Endothelial cell of umbilical vein (primary cell): Measurements from ENCODE around the gene NAP1L1. TPM values are rescaled to one million over a fixed set of nuclear protein-coding genes. Genes with fewer than 3 reads are reported as not detected.

Experiments used
- BruUV-seq: library from RNA; stranded (reverse); fragments of 400-500 nt; replicated peaks from 2 replicates; lab custom pipeline; 2021; lab: Mats Ljungman, UMichigan
- CTCF ChIA-PET: fragments of 300-600, 350-600 bp; sonication (Branson Sonifier 250); formaldehyde crosslinking; loops from one replicate; lab custom pipeline; 2021; ENCODE audit warnings: antibody characterized with exemption, inconsistent platforms; lab: Charles Lee
- POLR2A ChIA-PET: fragments of 300-600, 350-600 bp; sonication (Branson Sonifier 250); formaldehyde crosslinking; loops from one replicate; lab custom pipeline; 2021; ENCODE audit warnings: antibody characterized with exemption, inconsistent platforms; lab: Charles Lee
- DNase-seq: peaks from one replicate; pipeline ENCODE4 v3.0.0-alpha.2; 2011; ENCODE audit warnings: low read depth, low spot score
- FAIRE-seq: peaks from 2 replicates; lab custom pipeline; 2011; peaks lifted over from hg19 to GRCh38; lab: Jason Lieb, UNC
- H2AFZ ChIP-seq: 2 replicates; pipeline ENCODE4 v1.6.0; 2012; ENCODE audit warnings: low read depth, low read length, control low read depth, inconsistent platforms
- H3K27ac ChIP-seq: 2 replicates; pipeline ENCODE4 v1.5.1; 2011; ENCODE audit warnings: low read depth, mild to moderate bottlenecking, control low read depth, low read length, moderate library complexity; ENCODE audit not compliant: insufficient read depth
- H3K27me3 ChIP-seq, 2 experiments: 2 replicates each; pipeline versions ENCODE4 v1.6.0 to v1.6.1; 2011; ENCODE audit warnings: low read length in 2 of 2, mixed read lengths in 1 of 2; ENCODE audit not compliant: control insufficient read depth in 2 of 2, insufficient read depth in 2 of 2
- H3K36me3 ChIP-seq, 2 experiments: 2 replicates in 1 of 2; 3 replicates in 1 of 2; pipeline ENCODE4 v1.5.1; 2011; ENCODE audit warnings: low read length in 2 of 2, mild to moderate bottlenecking in 1 of 2, moderate library complexity in 1 of 2; ENCODE audit not compliant: control insufficient read depth in 2 of 2, insufficient read depth in 2 of 2; ENCODE audit errors: extremely low read depth in 1 of 2
- H3K4me1 ChIP-seq: 3 replicates; pipeline ENCODE4 v1.5.1; 2011; ENCODE audit warnings: mild to moderate bottlenecking, low read length; ENCODE audit not compliant: control insufficient read depth, insufficient read depth; ENCODE audit errors: extremely low read depth
- H3K4me2 ChIP-seq: 2 replicates; pipeline ENCODE4 v1.6.1; 2011; ENCODE audit warnings: low read length, control low read depth, mixed read lengths; ENCODE audit not compliant: insufficient read depth
- H3K4me3 ChIP-seq, 3 experiments: fragments of 200-600 bp in 1 of 3; sonication (generic), shearing (Covaris generic) in 1 of 3; replicated peaks in 1 of 3; 2 replicates each; pipeline ENCODE4 v1.5.1; 2011 to 2016; ENCODE audit warnings: control low read depth in 3 of 3, low read length in 3 of 3, mild to moderate bottlenecking in 2 of 3, inconsistent platforms in 1 of 3, low read depth in 1 of 3, moderate library complexity in 1 of 3; ENCODE audit not compliant: insufficient read depth in 1 of 3
- H3K79me2 ChIP-seq: 2 replicates; pipeline ENCODE4 v1.6.0; 2012; ENCODE audit warnings: low read length, inconsistent platforms; ENCODE audit not compliant: control insufficient read depth, insufficient read depth
- H3K9ac ChIP-seq: replicated peaks from 2 replicates; pipeline ENCODE3; 2011; ENCODE audit warnings: low read length, control low read depth; ENCODE audit not compliant: insufficient read depth; ENCODE audit errors: extremely low read depth
- H3K9me1 ChIP-seq: replicated peaks from 3 replicates; pipeline ENCODE4 v1.6.0; 2011; ENCODE audit warnings: mild to moderate bottlenecking, low read length; ENCODE audit not compliant: control insufficient read depth, insufficient read depth; ENCODE audit errors: extremely low read depth
- H3K9me3 ChIP-seq: replicated peaks from 2 replicates; pipeline ENCODE4 v1.5.1; 2012; ENCODE audit warnings: low read length, inconsistent platforms; ENCODE audit not compliant: control insufficient read depth, insufficient read depth
- H4K20me1 ChIP-seq: replicated peaks from 2 replicates; pipeline ENCODE3; 2011; ENCODE audit warnings: mild to moderate bottlenecking, low read length; ENCODE audit not compliant: control insufficient read depth, insufficient read depth; ENCODE audit errors: extremely low read depth
- CTCF ChIP-seq, 2 donors: IDR thresholded peaks; 1 replicate in 1 of 2; 2 replicates in 1 of 2; pipeline ENCODE4 v1.5.1; 2011; ENCODE audit warnings: low read length in 2 of 2, mild to moderate bottlenecking in 2 of 2, moderate library complexity in 2 of 2, control low read depth in 1 of 2, inconsistent platforms in 1 of 2, low read depth in 1 of 2; ENCODE audit not compliant: insufficient read depth in 1 of 2; ENCODE audit errors: extremely low read depth in 1 of 2
- FOS ChIP-seq: IDR thresholded peaks from 2 replicates; pipeline ENCODE4 v1.6.1; 2011; ENCODE audit warnings: mild to moderate bottlenecking, low read length, moderate library complexity, borderline replicate concordance; ENCODE audit not compliant: insufficient read depth
- MAX ChIP-seq: IDR thresholded peaks from 2 replicates; pipeline ENCODE4 v1.6.1; 2011; ENCODE audit not compliant: insufficient read depth, insufficient read length
- POLR2A ChIP-seq: IDR thresholded peaks from 2 replicates; pipeline ENCODE4 v1.6.1; 2012; ENCODE audit warnings: low read depth, mild to moderate bottlenecking, control low read depth, low read length
- POLR2AphosphoS5 ChIP-seq: IDR thresholded peaks from 2 replicates; pipeline ENCODE4 v1.6.1; 2012; ENCODE audit warnings: low read depth, mild to moderate bottlenecking, control low read depth, low read length, moderate library complexity; ENCODE audit not compliant: insufficient read depth
- dilution Hi-C: fragments of 300-500 bp; cut with MboI; formaldehyde crosslinking; loops from one replicate; pipeline ENCODE4 v1.15.0; 2019; ENCODE audit warnings: low sequenced_read_pairs; ENCODE audit not compliant: extremely low pct_ligation_motif_present
- intact Hi-C: fragments of 100-400 bp; cut with micrococcal nuclease; formaldehyde crosslinking; loops from one replicate; pipeline ENCODE4 v1.10.0; 2022
- polyA plus RNA-seq, 4 experiments: library from polyadenylated mRNA; depleted of rRNA in 3 of 4; stranded (reverse) in 3 of 4; unstranded in 1 of 4; fragments of >200 nt; gene quantifications; 2 replicates each; pipeline versions ENCODE4 v1.2.1 to v1.2.3, GENCODE V29; 2011 to 2012; ENCODE audit warnings: missing spikeins in 1 of 4
- total RNA-seq: library from RNA; stranded (reverse); gene quantifications from 2 replicates; pipeline ENCODE4 v1.2.3, GENCODE V29; 2021

The NAP1L1 gene
- total and polyA plus RNA-seq, 2 donors (not counting 3 experiments of a cell fraction or from before 2014, with no cell fraction given), result 127 to 649 TPM

GRCh38 chr12:76080729-76081415 is 3.6 kb downstream of the NAP1L1 start:
- Histone ChIP-seq H3K27ac (peak overlapping the region; percentile 16), H3K27me3 (no peaks in the 10 kb centered on the region), H3K36me3 (no peaks in the 10 kb centered on the region), H4K20me1 (peaks cover 16% of the 10 kb centered on the region), H3K4me1 (peaks cover 35% of the 10 kb centered on the region), H2AFZ (no peak overlapping the region), H3K9ac (no peak overlapping the region), H3K9me1 (no peaks in the 10 kb centered on the region), H3K4me3 (peak overlapping the region in 1 of 3 experiments; percentile 9), H3K4me2 (peak overlapping the region; percentile 99), H3K9me3 (no peaks in the 10 kb centered on the region), H3K79me2 (peaks cover 83% of the 10 kb centered on the region)
- TF ChIP-seq MAX (no peak), POLR2AphosphoS5 (no peak), CTCF (IDR thresholded peaks at IDR 0.05; ENCODE audit: extremely low read depth in 1 of 2, insufficient read depth in 1 of 2, low read depth in 1 of 2, low read length in 2 of 2) (peak; percentile 19 to 22), FOS (no peak), POLR2A (no peak)
- intact Hi-C loops, result loop anchor here (2.0 to 5.0 kb wide), 4 partner anchors 30 to 519 kb away; partner anchors contain the start of gene OSBPL8
- FAIRE-seq (no peak), DNase-seq (no peak)
- CTCF ChIA-PET, result interaction anchor here (0.9 to 5.6 kb wide), 10 partner anchors 11 to 556 kb away, joined by 3 to 30 read pairs (median 4); partner anchors contain the start of gene BBS10
- dilution Hi-C loops, result loop anchor here (25.0 kb wide), 1 partner anchor 256 kb away; the partner anchor contains the start of gene BBS10
- BruUV-seq, result no TSS peak
- POLR2A ChIA-PET, result no interaction called here
